NCI-H2171 treated with DMSO at 0.1 percent for 48 hours (cell line): ENCODE data around the gene SMAD3.
A peak's percentile ranks its signal among the peaks of the same experiment; 100 is the strongest.
"Not testable (repeated sequence)": the region's sequence is repeated elsewhere in the genome, so short reads cannot be mapped to it uniquely, and the experiment has no call there.

Source experiments
- DNase-seq: peaks from one replicate; lab custom pipeline; 2025; lab: John Stamatoyannopoulos, UW

The SMAD3 gene

DNA sequence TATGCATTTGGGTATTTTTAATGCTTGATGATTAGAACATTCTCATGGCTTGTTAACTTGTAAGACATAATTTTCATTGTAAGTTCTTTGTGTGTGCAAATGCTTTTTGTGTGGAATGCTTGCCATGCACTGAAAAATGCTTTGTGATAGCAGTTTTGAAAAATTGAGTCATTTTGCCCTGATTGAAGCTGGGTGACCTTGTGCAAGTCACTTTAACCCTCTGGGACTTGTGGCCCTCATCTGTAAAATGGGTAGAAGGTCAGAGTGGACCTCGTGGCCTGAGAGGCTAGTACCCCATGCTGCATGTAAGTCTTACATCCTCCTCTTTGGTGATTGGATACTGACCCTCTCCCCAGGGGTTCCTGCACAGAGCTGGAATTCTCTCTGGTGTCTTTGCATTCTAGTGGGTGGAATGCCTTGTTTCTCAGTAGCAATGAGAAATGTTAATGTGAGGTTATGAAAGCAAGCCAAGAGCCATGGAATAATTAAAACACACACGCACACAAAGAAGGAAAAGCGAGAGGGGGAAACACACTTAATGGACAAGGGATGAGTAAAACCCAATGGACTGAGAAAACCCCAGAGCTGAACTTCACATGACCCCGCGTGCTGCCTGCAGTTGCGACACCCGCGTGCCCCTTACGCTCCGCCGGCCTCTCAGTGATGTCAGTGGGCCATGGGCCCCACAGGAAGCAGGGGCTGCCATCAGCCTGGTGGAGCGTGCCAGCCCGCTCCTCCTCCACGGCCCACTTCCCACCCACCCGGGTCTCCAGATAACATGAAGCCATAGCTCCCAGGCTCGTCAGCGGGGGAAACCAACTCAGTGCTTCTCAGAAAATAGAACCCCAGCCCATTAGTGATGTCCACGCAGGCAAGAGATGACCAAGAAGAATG is 44.0 kb downstream of the SMAD3 start:
- DNase-seq = no peak

DNA sequence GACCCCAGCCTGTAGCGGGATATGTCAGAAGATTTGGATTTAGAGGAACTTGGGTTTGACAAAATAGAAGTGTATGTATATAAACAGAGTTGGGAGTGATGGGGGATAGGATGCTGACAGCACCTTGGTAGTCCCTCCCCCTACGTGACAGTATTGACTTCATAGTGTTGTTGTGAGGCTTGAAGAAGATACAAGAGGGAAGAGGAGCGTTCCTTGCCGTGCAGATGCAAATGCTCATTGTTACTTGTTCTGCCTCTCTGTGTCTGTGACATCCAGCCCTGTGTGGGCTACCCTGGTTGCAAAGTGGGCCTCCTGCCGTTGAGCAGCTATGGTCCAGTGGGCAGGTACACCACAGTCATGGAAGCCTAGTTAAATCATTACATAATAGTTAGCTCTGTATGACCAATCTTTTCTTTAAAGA is 45.0 kb downstream of the SMAD3 start:
- DNase-seq = no peak

DNA sequence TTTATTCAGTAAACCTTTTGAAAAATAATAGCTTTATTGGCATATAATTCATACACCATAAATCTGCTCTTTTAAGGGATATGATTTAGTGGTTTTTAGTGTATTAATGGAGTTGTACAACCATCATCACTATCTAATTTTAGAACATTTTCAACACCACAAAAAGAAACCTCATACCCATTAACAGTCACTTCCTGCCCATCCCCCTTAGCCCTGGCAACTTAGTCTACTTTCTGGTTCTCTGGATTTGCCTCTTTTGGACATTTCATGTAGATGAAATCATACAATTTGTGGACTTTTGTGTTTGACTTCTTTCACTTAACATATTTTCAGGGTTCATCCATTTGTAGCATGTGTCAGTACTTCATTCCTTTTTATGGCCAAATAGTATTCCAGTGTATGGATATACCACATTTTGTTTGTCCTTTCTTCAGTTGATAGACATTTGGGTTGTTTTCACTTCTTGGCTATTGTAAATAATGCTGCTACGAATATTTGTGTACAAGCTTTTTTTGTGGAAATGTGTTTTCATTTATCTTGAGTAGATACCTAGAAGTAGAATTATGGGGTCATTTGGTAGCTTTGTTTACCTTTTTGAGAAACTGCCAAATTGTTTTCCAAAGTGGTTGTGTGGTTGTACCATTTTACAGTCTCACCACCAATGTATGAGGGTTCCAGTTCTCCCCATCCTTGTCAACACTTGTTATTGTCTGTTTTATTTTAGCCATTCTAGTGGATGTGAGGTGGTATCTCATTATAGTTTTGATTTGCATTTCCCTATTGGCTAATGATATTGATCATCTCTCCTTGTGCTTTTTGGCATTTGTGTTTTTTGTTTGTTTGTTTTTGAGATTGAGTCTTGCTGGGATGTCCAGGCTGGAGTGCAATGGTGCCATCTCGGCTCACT is 45.8 kb downstream of the SMAD3 start:
- DNase-seq = no peak

DNA sequence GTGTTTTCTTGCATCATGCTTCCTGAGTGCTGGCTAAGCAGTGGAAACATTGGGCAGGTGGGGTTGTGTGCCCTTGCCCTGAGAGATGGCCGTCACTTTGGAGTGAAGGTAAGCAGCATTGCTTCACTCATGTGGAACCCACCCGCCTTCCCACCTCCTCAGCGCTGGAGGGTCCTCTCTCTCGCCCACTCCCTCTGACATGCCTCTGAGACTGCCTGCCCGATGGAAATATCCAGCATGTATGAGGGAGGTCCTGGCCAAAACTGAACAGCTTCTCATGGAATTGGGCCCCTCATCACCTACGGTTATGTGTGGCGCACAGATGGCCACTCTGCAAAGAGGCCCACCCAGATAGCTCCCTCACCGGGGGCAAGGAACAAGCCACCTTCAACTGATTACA is 48.6 kb downstream of the SMAD3 start:
- no peak for DNase-seq

DNA sequence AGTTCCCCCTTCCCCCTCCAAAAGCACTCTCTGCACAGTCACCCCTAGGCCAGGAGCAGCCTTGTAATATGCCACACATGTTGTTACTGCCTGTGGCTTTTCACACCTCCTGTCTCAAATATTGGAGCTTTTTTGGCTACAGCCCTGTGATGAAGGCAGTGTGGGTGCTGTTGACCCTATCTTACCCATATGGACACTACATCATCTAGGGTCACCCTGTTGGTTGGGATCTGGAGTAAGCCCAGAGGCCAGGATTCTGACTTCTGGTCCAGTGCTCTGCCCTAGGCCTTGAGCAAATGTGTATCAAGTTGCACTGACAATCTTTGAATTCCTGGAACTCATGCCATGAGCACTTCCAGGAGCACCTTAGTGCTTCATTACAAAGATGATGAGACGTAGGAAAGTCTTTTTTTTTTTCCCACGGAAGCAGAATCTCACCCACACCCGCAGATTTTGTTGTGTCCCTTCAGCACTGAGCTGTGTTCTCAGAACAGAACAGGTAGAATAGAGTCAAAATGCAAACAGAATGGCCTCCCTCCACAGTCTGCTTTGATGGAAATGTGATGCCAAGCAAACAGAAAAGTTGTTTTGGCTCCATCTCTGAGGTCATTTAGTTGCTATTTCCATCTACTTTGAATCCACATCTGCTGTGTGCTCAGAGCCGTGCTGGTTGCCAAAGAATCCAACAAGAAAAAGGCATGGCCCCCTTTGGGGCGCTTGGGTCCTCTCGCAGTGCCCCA is 49.6 kb downstream of the SMAD3 start:
- peak; percentile 15 for DNase-seq

DNA sequence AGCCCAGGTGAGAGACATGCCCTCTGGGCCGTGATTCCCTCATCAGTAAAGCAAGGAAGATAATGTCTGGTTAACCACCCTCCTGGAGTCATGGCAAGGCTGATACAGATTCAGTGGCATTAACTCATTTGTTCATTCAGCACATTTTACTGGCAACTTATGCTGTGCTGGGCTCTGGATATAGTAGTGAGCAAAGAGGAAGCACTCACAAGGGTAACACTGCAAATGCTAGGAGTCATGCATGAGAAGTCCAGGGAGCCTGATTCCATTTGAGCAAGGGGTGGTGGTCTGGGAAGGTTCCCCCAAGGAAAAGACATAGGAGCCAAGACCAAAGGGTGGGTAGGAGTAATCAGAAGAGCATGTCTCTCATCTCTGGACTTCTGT is 50.2 kb downstream of the SMAD3 start:
- DNase-seq = no peak

DNA sequence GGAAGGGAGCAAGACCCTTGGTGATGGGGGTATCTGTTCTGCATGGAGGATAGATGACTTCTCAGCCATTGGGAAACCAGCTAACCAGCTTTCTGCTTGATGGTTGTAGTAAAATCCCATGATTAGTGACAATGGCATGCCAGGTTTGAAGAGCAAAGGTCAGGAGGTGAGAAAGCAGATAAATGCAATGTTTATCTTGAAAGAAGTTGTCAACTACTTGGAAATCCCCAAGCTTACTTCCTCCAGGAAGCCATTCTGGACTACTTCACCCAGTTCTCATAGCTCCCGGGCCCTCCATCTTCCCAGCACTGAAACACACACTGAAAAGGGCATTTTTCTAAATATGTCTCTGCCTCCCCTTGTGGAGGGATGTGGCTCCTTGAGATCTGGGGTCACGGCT is 51.3 kb downstream of the SMAD3 start:
- no peak for DNase-seq

DNA sequence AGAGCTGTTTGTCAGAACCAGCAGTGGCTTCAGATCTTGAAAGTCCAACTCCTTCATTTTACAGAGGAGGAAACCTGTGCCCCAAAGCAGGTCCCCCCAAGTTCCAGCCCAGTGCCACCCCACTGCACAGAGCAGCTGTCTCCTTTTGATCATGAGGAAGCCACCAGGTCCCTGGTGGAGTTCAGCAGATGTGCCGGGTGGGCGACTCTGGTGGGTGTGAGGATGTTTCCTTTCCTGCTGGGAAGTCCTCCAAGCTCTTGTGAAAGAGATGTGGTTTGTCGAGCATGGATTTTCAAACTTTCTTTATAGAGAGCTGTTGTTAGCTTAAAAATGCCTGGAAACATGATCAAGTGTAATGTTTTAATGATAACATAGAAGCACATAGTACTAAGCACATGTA is 52.0 kb downstream of the SMAD3 start:
- DNase-seq = no peak

DNA sequence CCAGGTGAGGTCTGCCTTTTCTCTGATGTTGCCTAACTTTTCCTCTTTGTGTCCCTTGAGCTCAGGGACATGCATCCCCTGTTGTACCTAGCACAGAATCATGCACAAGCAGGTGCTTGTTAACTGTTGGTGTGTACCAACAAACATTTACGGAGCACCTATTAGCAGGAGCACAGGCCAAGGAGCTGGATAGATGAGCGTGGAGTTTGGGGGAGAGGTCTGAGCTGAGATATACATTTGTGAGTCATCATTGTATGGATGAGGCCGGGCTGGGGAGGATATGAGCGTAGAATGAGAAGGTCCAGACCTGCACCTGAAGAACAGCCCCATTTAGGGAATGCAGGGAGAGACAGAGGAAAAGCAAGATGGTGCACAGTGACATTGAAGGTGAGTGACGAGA is 53.4 kb downstream of the SMAD3 start:
- DNase-seq = no peak

DNA sequence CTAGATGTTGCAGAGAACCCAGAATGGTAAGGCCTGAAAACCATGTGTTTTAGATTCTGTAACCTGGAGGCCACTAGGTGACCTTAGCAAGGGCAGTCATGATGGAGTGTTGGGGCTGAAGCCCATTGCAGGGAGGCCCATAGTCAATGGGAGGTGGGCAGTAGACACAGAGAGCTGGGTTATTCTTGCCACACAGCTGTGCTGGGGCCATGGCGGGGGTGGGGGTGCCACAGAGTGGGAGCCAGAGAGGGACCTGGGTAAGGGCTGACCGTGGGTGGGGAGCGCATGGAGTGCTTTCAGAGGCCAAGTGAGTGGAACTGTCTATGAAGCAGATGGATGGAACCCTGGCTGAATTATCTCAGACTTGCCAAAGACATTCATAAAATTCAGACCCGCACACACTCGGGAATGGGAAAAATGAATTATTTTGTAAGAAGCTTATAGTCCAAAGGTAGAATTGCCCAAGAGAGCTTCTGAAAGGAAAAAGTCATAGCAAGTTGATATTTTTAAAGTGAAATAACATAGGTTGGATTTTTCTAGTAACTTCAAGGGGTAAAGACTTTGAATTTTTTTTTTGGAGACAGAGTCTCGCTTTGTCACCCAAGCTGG is 53.9 kb downstream of the SMAD3 start:
- no peak for DNase-seq

DNA sequence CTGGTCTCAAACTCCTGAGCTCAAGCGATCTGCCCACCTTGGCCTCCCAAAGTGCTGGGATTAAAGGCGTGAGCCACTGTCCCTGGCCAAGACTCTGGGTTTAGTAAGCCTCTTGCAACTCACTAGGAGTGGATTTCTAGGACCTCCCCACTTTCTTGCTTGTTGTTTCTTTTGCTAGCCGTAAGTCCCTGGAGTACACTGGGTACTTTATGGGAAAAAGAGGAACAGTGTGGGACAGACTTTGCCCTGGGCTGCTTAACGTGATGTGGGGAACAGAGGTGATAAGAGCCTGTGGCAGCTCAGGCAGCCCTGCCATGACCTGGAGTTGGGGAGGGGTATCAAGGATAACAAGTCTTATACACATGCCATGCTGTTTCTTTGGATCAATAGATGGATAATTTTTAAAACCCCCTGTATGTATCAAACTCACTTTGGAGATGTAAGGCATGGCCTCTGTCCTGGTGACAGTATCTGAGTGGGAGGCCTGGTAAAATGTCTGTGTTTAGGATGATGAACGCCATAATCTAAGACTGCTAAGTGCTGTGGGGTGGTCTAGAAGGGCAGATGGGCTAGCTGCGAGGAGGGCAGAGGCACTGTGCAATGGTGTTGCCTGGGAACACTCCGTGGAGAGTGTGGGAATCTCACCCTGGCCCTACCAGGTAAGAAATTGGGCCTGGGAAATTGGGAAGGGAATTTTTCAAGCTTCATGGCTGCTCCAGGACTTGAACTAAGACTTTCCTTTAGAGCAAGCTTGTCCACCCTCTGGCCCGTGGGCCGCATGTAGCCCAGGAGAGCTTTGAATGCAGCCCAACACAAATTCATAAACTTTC is 54.8 kb downstream of the SMAD3 start:
- no peak for DNase-seq

DNA sequence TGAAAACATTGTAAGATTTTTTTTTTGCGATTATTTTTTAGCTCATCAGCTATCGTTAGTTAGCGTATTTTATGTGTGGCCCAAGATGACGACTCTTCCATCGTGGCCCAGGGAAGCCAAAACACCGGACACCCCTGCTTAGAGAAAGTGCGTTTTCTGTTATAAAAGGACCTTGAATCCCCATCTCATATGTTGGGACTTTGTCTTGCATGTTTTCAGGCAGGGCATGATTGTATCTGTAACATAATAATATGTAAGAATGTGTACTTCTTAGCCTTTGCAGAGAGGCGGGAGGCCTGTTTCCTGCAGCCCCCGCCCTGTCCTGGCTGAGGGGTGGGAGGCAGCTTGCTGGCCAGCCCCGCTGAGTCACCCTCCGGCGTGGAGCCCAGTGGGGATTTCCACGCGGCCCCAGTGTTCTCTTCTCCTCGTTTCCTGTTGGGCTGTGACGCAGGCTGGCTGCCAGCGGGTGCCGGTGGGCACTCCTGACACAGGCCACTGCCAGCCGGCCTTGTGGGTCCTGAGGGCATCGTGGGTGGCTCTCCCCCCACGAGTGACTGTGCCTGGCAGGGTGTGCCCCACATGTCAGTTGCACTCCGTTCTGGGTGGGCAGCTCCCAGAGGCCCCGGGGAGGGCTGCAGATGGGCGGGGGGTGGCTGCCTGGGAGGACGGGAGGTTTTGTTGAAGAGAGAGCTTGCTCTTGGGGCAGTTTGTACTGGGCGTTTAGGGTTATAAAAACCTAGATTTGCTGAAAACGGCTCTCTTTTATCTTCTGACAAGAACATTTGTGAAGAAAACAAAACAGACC is 55.6 kb downstream of the SMAD3 start:
- no peak for DNase-seq

DNA sequence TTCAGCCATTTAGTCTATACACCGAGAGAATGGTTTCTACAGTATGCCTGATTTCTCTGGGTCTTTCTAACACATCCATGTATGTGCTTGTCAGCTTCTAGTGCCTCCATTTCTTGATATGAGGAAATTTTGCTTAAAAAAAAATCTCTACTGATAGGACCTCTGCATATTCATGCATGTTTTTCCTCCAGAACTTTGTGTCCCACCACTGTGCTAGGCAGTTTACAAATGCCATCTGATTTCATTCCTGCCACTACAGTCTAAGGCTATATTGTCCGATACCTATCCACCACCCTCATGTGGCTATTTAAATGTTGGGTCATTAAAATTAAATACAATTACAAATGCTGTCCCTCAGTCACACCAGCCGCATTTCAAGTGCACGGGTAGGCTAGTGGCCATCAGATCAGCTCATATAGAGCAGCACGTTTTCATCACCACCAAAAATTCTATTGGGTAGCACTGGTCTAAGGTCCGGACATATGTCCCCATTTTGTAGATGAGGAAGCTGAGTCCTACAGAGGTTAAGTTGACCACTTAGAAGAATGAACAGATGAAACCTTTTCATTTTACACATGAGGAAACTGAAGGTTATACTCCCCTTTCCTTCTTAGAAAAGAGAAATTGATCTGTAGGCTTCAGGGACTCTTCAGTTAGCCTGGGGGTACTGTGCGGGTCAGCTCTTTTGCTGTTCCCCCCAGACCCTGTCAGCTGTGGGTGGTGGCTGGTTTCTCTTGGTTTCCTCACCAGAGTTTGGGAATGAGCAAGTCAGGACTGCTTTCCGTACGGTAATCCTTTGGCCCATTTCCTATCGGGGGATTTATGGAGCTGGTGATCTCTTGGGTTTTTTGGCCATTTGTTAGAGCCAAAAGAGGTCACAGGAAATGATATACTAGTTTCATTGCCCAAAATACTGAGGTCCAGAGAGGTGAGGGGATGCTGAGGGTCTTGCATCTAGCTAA is 56.5 kb downstream of the SMAD3 start:
- DNase-seq = no peak

DNA sequence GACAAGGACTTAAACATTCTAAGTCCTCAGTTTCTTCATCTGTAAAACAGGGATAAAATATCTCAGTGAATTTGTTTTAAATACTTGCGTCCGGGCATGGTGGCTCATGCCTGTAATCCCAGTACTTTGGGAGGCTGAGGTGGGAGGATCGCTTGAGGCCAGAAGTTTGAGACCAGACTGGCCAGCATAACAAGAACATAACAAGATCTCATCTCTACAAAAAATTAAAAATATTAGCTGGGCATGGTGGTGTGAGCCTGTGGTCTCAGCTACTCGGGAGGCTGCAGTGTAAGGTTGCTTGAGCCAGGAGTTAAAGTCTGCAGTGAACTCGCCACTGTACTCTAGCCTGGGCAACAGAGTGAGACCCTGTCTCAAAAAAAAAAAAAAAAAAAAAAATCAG is 57.4 kb downstream of the SMAD3 start:
- DNase-seq = not testable (repeated sequence)

DNA sequence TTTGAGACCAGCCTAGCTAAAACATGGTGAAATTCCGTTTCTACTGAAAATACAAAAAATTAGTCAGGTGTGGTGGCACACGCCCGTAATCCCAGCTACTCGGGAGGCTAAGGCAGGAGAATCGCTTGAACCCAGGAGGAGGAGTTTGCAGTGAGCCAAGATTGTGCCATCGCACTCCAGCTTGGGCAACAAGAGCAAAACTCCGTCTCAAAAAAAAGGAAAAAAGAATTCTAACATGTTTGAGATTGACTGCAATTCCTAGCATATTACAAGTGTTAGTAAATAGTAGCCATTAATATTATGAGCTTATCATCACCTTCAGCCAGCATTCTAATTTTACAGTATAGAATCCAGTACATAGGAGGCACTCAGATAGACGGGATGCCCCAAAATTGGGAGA is 57.9 kb downstream of the SMAD3 start:
- DNase-seq = not testable (repeated sequence)

DNA sequence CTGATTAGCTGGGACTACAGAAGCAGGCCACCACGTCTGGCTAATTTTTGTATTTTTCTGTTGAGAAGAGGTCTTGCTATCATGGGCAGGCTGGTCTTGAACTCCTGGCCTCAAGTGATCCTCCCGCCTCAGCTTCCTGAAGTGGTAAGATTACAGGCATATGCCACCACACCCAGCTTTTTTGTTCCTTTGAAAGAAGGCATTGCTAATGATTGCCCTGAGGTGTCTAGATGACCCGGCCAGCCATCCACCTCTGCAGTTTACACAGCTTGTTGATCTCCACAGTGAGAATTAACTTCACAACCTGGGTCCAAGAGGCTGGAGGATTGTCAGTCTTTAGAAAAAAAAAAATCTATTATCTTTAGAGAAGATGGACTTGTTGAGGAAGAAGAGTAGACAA is 58.7 kb downstream of the SMAD3 start:
- no peak for DNase-seq

DNA sequence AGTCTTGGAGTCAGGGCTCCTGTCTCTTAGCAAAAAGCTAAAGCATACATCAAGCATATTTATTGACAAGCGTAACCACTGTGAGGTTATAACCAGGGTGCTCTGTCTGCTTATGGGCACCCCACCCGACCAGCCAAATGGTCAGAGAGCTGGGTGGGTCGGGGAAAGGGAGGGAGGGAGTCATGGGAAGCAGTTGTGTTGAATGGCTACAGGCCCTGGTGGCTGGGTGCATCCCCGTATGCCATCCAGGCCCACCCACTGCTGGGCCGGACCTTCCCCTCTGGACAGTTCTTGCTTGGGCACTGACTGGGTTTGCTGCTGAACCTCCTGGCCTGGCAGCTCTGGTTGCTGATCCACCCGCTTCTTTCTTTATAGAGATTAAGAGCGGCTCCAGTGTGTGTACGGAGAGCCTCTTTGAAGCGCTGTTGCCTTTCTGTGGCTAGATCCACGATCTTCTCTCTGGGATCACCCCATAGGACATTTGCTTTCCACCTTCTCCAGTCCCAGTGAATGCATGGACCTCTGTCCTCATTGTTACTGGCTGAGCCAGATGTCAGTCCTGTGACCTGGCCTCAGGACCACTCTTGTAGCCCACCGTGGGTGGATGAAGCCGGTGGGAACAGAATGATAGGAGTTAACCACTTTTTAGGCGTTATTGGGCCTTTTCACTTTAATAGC is 59.6 kb downstream of the SMAD3 start:
- DNase-seq = no peak
